Measurements from ENCODE around the gene KRT34.

Gene KRT34

GRCh38 chr17:41415411-41415810, 33.3 kb upstream of the KRT34 start:
- DNase-seq (ENCODE audit: low read depth): no peak
- H3K4me3 ChIP-seq (ENCODE audit: low read length): no peak overlapping the region
- TF ChIP-seq CTCF (conservative IDR thresholded peaks at IDR 0.05; ENCODE audit: low read depth, low read length): no peak

GRCh38 chr17:41413982-41414381, 31.9 kb upstream of the KRT34 start:
- no peak overlapping the region for H3K4me3 ChIP-seq (ENCODE audit: low read length)
- no peak for DNase-seq (ENCODE audit: low read depth)
- no peak for TF ChIP-seq CTCF (conservative IDR thresholded peaks at IDR 0.05; ENCODE audit: low read depth, low read length)

GRCh38 chr17:41413353-41413957, 31.3 kb upstream of the KRT34 start:
- no peak for TF ChIP-seq CTCF (conservative IDR thresholded peaks at IDR 0.05; ENCODE audit: low read depth, low read length)
- DNase-seq (ENCODE audit: low read depth): no peak
- H3K4me3 ChIP-seq (ENCODE audit: low read length): no peak overlapping the region

GRCh38 chr17:41411072-41411840, 29.1 kb upstream of the KRT34 start:
- no peak for TF ChIP-seq CTCF (conservative IDR thresholded peaks at IDR 0.05; ENCODE audit: low read depth, low read length)
- DNase-seq (ENCODE audit: low read depth): no peak
- no peak overlapping the region for H3K4me3 ChIP-seq (ENCODE audit: low read length)

- no peak for DNase-seq (ENCODE audit: low read depth)
- H3K4me3 ChIP-seq (ENCODE audit: low read length): no peak overlapping the region
- TF ChIP-seq CTCF (conservative IDR thresholded peaks at IDR 0.05; ENCODE audit: low read depth, low read length): no peak
Observed at GRCh38 chr17:41407226-41407625, 25.1 kb upstream of the KRT34 start.

- DNase-seq (ENCODE audit: low read depth): no peak
- no peak overlapping the region for H3K4me3 ChIP-seq (ENCODE audit: low read length)
- peak; percentile 13 for TF ChIP-seq CTCF (conservative IDR thresholded peaks at IDR 0.05; ENCODE audit: low read depth, low read length)
Observed at GRCh38 chr17:41406205-41406604, 24.1 kb upstream of the KRT34 start.

Measured in retinal pigment epithelial cell (primary cell).